HAP-1 (cell line): ENCODE data around the gene SELENOF.

Experiments
- DNase-seq, 2 experiments: peaks; one replicate each; pipeline ENCODE4 v3.0.0-alpha.2; 2016 to 2020; ENCODE audit warnings: low spot score in 2 of 2
- H3K27me3 ChIP-seq: fragments of 250-450 bp; sonication (Bioruptor Pico); 2 replicates; pipeline ENCODE4 v1.5.1; 2020; ENCODE audit warnings: low read depth, mild to moderate bottlenecking, moderate library complexity
- H3K36me3 ChIP-seq: fragments of 250-450 bp; sonication (Bioruptor Pico); replicated peaks from 2 replicates; pipeline ENCODE4 v1.5.1; 2020; ENCODE audit warnings: mild to moderate bottlenecking
- H3K4me1 ChIP-seq: fragments of 250-450 bp; sonication (Bioruptor Pico); 2 replicates; pipeline ENCODE4 v1.5.1; 2020; ENCODE audit warnings: mild to moderate bottlenecking
- H3K4me3 ChIP-seq: fragments of 250-450 bp; sonication (Bioruptor Pico); 2 replicates; pipeline ENCODE4 v1.5.1; 2020; ENCODE audit warnings: mild to moderate bottlenecking, moderate library complexity
- H3K9me3 ChIP-seq: fragments of 250-450 bp; sonication (Bioruptor Pico); 2 replicates; pipeline ENCODE4 v1.5.1; 2020; ENCODE audit warnings: mild to moderate bottlenecking, moderate library complexity
- in situ Hi-C: fragments of 300-500 bp; cut with MboI; formaldehyde crosslinking; loops from 3 replicates; pipeline ENCODE4 v1.14.3; 2020; ENCODE audit warnings: low sequenced_read_pairs, inconsistent platforms, mixed read lengths

Gene SELENOF

DNA sequence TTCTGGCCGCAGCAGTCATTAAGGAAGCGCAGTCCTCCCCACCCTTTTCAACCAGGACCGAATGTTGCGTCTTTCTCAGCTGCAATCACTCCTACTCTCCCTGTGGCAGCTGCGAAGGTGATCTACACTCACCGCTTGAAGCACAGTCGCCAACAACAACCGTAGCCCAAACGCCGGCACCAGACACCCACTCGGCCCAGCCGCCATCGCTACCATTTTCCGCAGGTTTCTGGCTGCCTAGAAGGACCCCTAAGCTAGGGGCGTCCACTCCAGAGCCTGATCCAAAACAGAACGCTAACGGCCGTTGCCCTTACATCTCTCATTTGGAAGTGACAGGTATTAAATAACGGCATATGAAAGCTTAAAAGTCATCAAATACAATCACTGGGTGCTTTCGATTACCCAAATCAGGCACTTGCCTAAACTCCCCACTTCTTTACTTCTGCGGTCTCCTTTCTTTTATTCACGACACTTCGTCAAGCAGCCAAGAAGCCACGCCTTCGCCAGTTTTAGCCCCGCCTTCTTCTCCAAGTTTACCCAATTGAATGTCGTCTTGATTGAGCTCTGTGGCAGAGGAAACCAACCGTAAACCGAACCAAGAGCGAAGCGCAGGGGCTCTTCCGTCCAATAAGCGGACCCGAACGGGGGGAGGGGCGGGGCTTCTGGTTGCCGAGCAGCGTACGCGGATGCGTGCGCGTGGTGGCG lies at the start of gene SELENOF:
Gene SELENOF, minus strand, starts transcription at position 231 of the 705 bp plus-strand sequence. Its CDS starts 15 bp downstream, at position 216.
- H3K4me1 ChIP-seq: peaks cover 17% of the 10 kb centered on the region
- peaks cover 7% of the 10 kb centered on the region for H3K36me3 ChIP-seq
- peak; percentile 99 to 100 for DNase-seq
- in situ Hi-C loops: no loop called here
- H3K9me3 ChIP-seq: no peaks in the 10 kb centered on the region
- H3K4me3 ChIP-seq: peak within 1 kb of the TSS; percentile 83
- H3K27me3 ChIP-seq: no peaks in the 10 kb centered on the region

DNA sequence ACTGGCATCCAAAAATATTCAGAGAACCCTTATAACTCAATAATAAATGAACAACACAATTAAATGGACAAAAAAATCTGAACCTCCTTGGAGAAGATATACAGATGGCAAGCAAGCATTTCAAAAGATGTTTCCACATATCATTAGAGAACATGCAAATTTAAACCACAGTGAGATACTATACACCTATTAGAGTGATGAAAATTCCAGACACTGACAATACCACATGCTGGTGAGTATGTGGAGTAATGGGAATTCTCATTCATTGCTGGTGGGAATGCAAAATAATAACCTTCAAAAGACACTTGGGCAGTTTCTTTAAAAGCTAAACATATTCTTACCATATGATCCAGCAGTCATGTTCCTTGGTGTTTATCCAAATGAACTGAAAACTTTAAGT lies 46.6 kb upstream of the SELENOF start:
- H3K4me1 ChIP-seq: no peaks in the 10 kb centered on the region
- H3K27me3 ChIP-seq: no peaks in the 10 kb centered on the region
- H3K9me3 ChIP-seq: no peaks in the 10 kb centered on the region
- H3K4me3 ChIP-seq: no peak overlapping the region
- DNase-seq: no peak
- 0 out of 2 replicates have a peak, but pooled peaks cover 3% of the 10 kb centered on the region for H3K36me3 ChIP-seq
- in situ Hi-C loops: no loop called here

DNA sequence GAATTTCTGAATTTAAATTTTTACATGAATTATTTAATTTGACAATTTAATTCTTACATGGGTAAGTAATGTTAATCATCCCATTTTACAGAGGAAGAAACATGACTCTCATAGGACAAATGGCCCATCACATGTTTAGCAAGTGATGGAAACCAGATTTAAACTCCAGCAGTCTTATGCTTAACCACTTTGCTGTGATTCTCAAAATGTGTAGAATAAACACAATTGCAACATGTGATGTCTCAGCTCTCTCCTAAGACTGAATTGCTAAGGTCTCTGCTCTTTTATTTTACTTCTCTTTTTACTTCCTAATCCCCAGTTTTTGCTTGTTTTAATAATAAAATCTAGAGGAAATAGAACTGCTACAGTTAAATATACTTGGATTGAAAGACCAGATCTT lies 43.3 kb upstream of the SELENOF start:
- H3K36me3 ChIP-seq: no peaks in the 10 kb centered on the region
- H3K9me3 ChIP-seq: no peaks in the 10 kb centered on the region
- no peaks in the 10 kb centered on the region for H3K4me1 ChIP-seq
- no peaks in the 10 kb centered on the region for H3K27me3 ChIP-seq
- no peak for DNase-seq
- in situ Hi-C loops: no loop called here
- no peak overlapping the region for H3K4me3 ChIP-seq

DNA sequence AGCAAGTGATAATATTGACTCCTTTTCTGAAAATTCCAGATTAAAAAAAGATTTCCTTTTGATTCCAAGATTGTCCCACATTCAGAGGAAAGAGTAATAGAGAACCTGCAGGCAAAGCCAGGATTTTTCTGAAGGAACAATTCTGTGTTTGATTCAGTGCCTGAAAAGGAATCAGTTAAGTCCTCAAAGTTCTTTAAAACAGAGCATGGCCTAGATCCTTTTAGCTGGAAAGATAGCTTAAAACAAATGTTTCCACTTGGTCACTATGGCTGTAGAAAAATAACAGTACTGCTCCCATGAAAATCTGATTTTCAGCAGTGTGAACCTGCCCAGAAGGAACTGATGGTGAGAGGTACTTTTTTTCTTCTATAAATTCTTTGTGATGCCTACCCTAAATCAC lies 42.3 kb upstream of the SELENOF start:
- no peaks in the 10 kb centered on the region for H3K27me3 ChIP-seq
- H3K4me3 ChIP-seq: no peak overlapping the region
- in situ Hi-C loops: no loop called here
- H3K9me3 ChIP-seq: no peaks in the 10 kb centered on the region
- no peaks in the 10 kb centered on the region for H3K36me3 ChIP-seq
- H3K4me1 ChIP-seq: peaks cover 5% of the 10 kb centered on the region
- DNase-seq: no peak

DNA sequence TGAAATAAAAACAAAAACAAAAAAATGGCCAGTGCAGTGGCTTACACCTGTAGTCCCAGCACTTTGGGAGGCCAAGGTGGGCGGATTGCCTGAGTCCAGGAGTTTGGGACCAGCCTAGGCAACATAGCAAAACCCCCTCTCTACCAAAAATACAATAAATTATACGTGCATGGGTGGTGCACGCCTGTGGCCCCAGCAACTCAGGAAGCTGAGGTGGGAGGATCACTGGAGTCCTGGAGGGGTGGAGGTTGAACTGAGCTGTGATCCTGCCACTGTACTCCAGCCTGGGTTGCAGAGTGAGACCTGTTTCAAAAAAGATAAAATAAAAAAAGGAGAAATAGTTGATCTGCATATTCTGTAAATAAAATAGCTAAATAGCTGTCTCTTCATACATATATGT lies 41.8 kb upstream of the SELENOF start:
- Histone ChIP-seq H3K27me3 (no peaks in the 10 kb centered on the region), H3K4me3 (no peak overlapping the region), H3K4me1 (peaks cover 10% of the 10 kb centered on the region), H3K9me3 (no peaks in the 10 kb centered on the region), H3K36me3 (no peaks in the 10 kb centered on the region)
- in situ Hi-C loops: no loop called here
- DNase-seq: no peak

DNA sequence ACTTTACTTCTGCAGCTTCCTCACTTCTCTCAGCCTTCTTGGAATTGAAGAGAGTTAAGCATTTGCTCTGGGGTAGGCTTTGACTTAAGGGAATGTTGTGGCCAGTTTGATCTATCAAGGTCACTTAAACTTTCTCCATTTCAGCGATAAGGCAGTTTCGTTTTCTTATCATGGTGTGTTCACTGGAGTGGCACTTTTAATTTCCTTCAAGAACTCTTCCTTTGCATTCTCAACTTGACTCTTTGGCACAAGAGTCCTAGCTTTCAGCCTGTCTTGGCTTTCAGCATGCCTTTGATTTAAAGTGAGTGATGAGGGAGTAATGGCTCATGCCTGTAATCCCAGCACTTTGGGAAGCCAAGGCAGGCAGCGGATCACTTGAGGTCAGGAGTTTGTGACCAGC lies 39.2 kb upstream of the SELENOF start:
- H3K9me3 ChIP-seq: no peaks in the 10 kb centered on the region
- no peaks in the 10 kb centered on the region for H3K36me3 ChIP-seq
- in situ Hi-C loops: no loop called here
- DNase-seq: no peak
- no peak overlapping the region for H3K4me3 ChIP-seq
- no peaks in the 10 kb centered on the region for H3K27me3 ChIP-seq
- peaks cover 20% of the 10 kb centered on the region for H3K4me1 ChIP-seq

DNA sequence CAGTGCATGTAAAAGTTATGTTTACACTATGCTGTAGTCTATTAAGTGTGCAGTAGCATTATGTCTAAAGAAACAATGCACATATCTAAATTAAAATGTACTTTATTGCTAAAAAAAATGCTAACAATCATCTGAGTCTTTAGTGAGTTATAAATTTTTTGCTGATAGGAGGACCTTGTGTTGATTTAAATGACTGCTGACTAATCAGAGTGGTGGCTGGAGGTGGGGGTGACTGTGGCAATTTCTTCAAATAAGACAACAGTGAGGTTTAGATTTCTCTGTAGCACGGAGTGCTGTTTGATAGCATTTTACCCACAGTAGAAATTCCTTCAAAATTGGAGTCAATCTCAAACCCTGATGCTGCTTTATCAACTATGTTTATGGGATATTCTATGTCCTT lies 37.5 kb upstream of the SELENOF start:
- no peak for DNase-seq
- Histone ChIP-seq H3K27me3 (no peaks in the 10 kb centered on the region), H3K4me1 (peaks cover 20% of the 10 kb centered on the region), H3K36me3 (no peaks in the 10 kb centered on the region), H3K9me3 (no peaks in the 10 kb centered on the region), H3K4me3 (no peak overlapping the region)
- in situ Hi-C loops: no loop called here

DNA sequence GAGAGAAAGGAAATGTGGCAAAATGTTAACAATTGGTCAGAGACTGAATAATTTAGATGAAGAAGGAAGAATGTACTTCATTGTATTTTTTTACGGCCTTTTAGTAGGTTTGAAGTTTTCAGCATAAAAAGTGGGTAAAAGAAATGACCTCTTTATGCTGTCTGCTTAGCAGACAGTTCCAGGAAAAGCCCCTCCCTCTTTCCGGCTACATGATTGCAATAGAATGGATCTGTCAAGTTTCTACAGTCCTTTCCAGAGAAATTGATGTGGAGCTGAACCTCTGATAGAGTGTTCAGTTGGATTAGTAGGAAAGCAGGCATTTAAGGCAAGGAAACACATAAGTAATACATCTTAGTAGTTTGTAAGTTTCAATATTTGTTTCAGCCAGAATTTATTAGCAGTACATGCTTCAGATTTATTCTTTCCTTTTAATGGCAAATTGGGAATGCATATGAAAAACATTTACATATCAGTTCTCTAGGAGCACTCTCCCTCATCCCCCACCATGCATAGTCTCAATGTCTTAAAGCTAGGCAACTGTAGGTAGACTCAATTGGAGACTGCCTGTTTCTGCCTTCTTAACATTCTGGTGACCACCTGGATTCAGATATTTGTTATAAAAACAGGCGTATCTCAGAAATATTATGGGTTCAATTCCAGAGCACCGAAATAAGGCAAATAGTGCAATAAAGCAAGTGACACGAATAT lies 36.9 kb upstream of the SELENOF start:
- peak; percentile 16 to 37 for DNase-seq
- no peak overlapping the region for H3K4me3 ChIP-seq
- no peaks in the 10 kb centered on the region for H3K36me3 ChIP-seq
- no peaks in the 10 kb centered on the region for H3K27me3 ChIP-seq
- H3K9me3 ChIP-seq: no peaks in the 10 kb centered on the region
- peaks cover 20% of the 10 kb centered on the region for H3K4me1 ChIP-seq
- in situ Hi-C loops: no loop called here

DNA sequence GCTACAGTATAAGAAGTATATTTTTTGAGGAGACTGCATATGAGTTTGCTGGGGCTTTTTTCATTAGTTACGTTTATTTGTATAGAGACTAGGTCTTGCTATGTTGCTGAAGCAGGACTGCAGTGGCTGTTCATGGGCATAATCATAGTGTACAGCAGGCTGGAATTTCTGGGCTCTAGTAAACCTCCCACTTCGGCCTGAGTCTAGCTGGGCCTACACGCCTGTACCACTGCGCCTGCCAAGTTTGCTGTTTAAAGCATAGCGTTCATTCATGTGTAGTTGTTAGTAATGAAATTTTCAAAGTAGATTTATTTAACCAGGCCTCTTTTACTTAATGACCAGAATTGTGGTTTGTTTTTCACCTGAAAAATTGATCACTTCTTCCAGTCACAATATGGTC lies 34.3 kb upstream of the SELENOF start:
- Histone ChIP-seq H3K9me3 (no peaks in the 10 kb centered on the region), H3K4me3 (no peak overlapping the region), H3K36me3 (no peaks in the 10 kb centered on the region), H3K4me1 (peaks cover 20% of the 10 kb centered on the region), H3K27me3 (no peaks in the 10 kb centered on the region)
- in situ Hi-C loops: no loop called here
- no peak for DNase-seq

DNA sequence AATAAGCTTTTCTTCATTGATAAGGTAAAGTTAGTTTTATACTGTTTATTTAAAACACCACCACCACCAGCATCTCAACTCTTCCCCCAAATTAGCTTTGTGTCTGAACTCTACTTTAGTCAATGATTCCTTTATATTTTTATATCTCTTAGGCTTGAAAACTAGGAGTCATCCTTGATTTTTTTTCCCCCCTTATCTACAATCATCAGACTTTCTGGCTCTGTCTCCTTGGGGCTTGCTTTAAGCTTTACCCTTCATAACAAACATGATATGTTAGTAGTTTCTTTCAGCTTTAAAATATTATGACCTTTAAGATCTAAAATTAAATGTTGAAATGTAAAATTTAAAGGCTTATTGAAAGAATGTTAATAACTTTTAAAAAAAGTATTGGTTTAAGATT lies 28.8 kb upstream of the SELENOF start:
- Histone ChIP-seq H3K4me1 (peaks cover 28% of the 10 kb centered on the region), H3K36me3 (no peaks in the 10 kb centered on the region), H3K27me3 (no peaks in the 10 kb centered on the region), H3K9me3 (no peaks in the 10 kb centered on the region), H3K4me3 (no peak overlapping the region)
- DNase-seq: no peak
- in situ Hi-C loops: no loop called here

DNA sequence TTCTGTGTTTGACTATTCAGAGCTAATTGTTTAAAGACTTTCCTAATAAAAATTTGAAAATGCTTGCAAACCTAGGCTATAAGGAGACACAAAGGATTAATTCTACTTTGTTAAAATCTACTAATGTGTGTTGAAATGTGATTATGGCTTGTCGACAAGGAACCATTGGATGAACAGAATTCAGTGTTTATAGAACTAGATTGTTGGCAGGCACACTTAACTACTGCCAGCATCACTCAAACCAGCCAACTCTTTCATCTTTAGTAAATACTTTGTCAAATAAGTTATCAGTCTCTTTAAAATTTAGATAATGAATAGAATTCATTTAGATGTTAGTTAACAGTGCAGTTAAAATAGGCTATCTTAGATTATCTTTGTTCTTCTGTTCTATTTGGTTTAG lies 28.1 kb upstream of the SELENOF start:
- H3K4me1 ChIP-seq: peaks cover 28% of the 10 kb centered on the region
- H3K4me3 ChIP-seq: no peak overlapping the region
- H3K9me3 ChIP-seq: no peaks in the 10 kb centered on the region
- H3K36me3 ChIP-seq: no peaks in the 10 kb centered on the region
- no peaks in the 10 kb centered on the region for H3K27me3 ChIP-seq
- in situ Hi-C loops: no loop called here
- no peak for DNase-seq

DNA sequence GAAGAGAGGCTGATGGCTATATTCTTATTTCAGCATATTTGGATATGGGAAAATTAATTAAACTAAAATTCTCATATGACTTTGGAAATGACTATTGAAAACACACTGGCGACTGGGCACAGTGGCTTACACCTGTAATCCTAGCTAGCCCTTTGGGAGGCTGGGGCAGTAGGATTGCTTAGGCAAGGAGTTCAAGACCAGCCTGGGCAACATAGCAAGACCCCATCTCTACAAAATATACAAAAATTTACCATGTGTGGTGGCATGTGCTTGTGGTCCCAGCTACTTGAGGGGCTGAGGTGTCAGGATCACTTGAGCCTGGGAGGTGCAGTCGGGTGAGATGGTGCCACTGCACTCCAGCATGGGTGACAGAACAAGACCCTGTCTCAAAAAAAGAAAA lies 26.7 kb upstream of the SELENOF start:
- no peaks in the 10 kb centered on the region for H3K36me3 ChIP-seq
- peaks cover 28% of the 10 kb centered on the region for H3K4me1 ChIP-seq
- no peaks in the 10 kb centered on the region for H3K27me3 ChIP-seq
- H3K4me3 ChIP-seq: no peak overlapping the region
- no peak for DNase-seq
- H3K9me3 ChIP-seq: no peaks in the 10 kb centered on the region
- in situ Hi-C loops: no loop called here

DNA sequence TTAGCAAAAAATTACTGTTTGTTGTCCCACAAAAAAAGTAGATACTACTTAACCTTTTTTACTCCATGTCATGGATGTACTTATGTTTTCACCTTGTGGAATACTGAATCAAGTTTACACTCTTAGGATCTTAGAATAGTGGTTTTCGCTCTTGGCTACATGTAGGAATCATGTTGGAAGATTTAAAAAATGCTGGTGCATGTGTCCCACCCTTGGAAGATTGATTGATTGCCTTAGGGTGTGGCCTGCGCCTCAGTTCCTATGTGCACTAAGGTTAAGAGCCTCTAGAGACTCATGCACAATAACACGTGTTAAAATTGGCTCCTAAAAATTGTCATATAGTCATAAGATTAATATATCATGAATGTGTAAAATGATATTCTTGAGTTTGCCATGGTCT lies 25.5 kb upstream of the SELENOF start:
- Histone ChIP-seq H3K4me1 (peaks cover 29% of the 10 kb centered on the region), H3K36me3 (no peaks in the 10 kb centered on the region), H3K9me3 (no peaks in the 10 kb centered on the region), H3K27me3 (no peaks in the 10 kb centered on the region), H3K4me3 (no peak overlapping the region)
- peak in 1 of 2 experiments; percentile 23 for DNase-seq
- in situ Hi-C loops: no loop called here

DNA sequence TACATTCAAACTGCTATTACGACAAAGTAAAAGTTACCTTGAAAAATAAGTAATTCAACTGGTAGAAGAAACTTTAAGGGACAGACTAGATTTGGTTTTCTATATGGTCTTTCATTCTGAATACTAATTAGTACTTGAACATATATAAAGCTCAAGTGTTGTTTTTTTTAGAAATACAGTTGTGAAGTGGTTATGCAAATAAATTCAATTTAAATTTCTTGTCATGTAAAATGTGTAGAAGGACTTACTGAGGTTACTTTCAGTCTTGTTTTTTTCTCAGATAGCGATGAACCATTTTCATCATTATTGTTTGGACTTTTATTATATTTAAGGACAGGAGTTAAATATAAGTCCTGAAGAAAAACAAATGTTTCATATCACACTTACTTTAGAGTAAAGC lies 24.9 kb upstream of the SELENOF start:
- H3K4me3 ChIP-seq: no peak overlapping the region

More for the DNA sequence above, 24.9 kb upstream of the SELENOF start:
- H3K4me1 ChIP-seq: peaks cover 34% of the 10 kb centered on the region
- no peaks in the 10 kb centered on the region for H3K9me3 ChIP-seq
- H3K27me3 ChIP-seq: no peaks in the 10 kb centered on the region
- in situ Hi-C loops: no loop called here
- DNase-seq: peak in 1 of 2 experiments; percentile 60
- no peaks in the 10 kb centered on the region for H3K36me3 ChIP-seq
